Bronchial epithelial cell (primary cell): ENCODE measurements around the gene MYOZ1. TPM values are rescaled to one million over a fixed set of nuclear protein-coding genes. Genes with fewer than 3 reads are reported as not detected.
"Not testable (repeated sequence)": the region's sequence is repeated elsewhere in the genome, so short reads cannot be mapped to it uniquely, and the experiment has no call there.

Experiments used
- DNase-seq: peaks from one replicate; pipeline ENCODE4 v3.0.0-alpha.2; 2010; ENCODE audit warnings: low read depth
- FAIRE-seq: peaks from 2 replicates; lab custom pipeline; 2011; peaks lifted over from hg19 to GRCh38; lab: Jason Lieb, UNC
- H3K27me3 ChIP-seq: 2 replicates; pipeline ENCODE4 v1.5.1; 2011; ENCODE audit warnings: low read length; ENCODE audit not compliant: control insufficient read depth, insufficient read depth
- H3K36me3 ChIP-seq: 2 replicates; pipeline ENCODE4 v1.5.1; 2011; ENCODE audit warnings: low read length; ENCODE audit not compliant: control insufficient read depth, insufficient read depth
- H3K4me3 ChIP-seq: 2 replicates; pipeline ENCODE4 v1.5.1; 2011; ENCODE audit warnings: mild to moderate bottlenecking, low read depth, low read length, control low read depth
- total RNA-seq: library from RNA; depleted of rRNA; stranded (reverse); fragments of >200 nt; gene quantifications from 2 replicates; pipeline ENCODE4 v1.2.1, GENCODE V29; 2014
- TF ChIP-seq, protein P1 (sequence below): IDR thresholded peaks from 2 replicates; pipeline ENCODE4 v1.5.1; 2011; ENCODE audit warnings: mild to moderate bottlenecking, moderate library complexity, low read length, control low read depth, inconsistent platforms; ENCODE audit not compliant: insufficient read depth, severe bottlenecking

MYOZ1 gene
- not detected in 2 replicates for total RNA-seq

GRCh38 chr10:73641328-73642060, at the start of gene MYOZ1:
TSS of gene MYOZ1 (minus strand) at chr10:73641474. CDS start at chr10:73640017, 1,457 bp downstream.
- no peak for FAIRE-seq
- TF ChIP-seq, protein P1, sequence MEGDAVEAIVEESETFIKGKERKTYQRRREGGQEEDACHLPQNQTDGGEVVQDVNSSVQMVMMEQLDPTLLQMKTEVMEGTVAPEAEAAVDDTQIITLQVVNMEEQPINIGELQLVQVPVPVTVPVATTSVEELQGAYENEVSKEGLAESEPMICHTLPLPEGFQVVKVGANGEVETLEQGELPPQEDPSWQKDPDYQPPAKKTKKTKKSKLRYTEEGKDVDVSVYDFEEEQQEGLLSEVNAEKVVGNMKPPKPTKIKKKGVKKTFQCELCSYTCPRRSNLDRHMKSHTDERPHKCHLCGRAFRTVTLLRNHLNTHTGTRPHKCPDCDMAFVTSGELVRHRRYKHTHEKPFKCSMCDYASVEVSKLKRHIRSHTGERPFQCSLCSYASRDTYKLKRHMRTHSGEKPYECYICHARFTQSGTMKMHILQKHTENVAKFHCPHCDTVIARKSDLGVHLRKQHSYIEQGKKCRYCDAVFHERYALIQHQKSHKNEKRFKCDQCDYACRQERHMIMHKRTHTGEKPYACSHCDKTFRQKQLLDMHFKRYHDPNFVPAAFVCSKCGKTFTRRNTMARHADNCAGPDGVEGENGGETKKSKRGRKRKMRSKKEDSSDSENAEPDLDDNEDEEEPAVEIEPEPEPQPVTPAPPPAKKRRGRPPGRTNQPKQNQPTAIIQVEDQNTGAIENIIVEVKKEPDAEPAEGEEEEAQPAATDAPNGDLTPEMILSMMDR, result no peak
- DNase-seq, result peak; percentile 27
- Histone ChIP-seq H3K36me3 (no peaks in the 10 kb centered on the region), H3K4me3 (no peak within 1 kb of the TSS), H3K27me3 (no peaks in the 10 kb centered on the region)

DNA sequence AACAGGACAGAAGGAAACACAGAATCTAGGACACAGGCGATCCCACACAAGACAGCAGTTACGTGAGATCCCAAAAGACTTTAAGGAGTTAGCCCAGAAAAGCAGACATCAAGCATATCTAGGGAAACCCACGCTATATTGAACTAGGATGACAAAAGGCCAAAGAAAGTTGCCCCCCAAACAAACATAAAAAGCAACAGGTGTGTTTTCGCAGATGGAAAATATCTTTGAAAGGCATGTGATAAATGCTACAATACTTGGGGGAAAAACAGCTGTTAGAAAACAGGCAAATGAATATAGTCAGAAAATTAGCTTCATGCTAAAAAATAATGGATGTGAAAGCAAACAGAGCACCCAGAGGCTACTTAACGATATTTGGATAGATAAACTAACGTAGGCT, 49.5 kb upstream of the MYOZ1 start:
- not testable (repeated sequence) for H3K36me3 ChIP-seq, H3K4me3 ChIP-seq, DNase-seq, FAIRE-seq, H3K27me3 ChIP-seq

DNA sequence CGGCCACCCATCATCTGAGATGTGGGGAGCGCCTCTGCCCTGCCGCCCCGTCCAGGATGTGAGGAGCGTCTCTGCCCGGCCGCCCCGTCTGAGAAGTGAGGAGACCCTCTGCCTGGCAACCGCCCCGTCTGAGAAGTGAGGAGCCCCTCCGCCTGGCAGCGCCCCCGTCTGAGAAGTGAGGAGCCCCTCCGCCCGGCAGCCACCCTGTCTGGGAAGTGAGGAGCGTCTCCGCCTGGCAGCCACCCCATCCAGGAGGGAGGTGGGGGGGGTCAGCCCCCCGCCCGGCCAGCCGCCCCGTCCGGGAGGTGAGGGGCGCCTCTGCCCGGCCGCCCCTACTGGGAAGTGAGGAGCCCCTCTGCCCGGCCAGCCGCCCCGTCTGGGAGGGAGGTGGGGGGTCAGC, 48.3 kb upstream of the MYOZ1 start:
- not testable (repeated sequence) for H3K4me3 ChIP-seq, FAIRE-seq, DNase-seq, H3K27me3 ChIP-seq, H3K36me3 ChIP-seq

DNA sequence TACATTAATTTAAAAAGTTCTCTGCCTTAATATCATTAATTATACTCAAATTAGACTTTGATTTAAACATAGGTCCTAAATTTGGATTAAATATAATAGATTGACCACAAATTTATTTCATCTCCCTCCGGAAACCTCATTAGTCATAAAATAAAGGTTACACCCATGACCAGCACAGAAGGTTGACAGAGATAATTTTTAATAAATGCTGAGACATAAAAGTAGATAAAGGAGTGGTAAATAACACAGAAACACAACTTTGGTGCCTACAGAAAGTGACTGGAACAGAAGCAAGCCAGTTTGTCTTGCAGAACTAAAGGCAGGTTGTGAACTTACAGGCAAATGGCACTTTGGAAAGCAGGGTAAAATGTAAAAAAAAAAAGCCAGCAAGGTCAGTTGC, 46.4 kb upstream of the MYOZ1 start:
- DNase-seq, H3K27me3 ChIP-seq, H3K36me3 ChIP-seq, H3K4me3 ChIP-seq, FAIRE-seq: not testable (repeated sequence)

DNA sequence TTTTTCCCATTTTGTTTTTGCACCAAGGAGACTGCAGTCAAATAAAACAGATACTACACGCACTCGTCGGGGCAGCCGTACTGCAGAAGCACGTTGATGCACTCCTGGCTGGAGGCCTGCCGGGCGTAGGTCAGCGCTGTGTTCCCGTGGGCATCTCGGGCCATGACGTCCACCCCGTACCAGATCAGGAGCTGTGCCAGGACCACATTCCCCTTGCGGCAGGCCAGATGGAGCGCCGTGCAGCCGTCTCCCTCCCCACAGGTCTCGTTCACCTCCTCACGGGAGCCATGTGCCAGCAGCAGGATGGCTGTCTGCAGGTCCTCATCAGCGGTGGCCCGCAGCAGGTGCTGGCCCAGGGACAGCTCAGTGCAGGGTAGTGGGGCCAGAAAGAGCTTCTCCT, 33.3 kb upstream of the MYOZ1 start:
- not testable (repeated sequence) for DNase-seq, H3K27me3 ChIP-seq, H3K4me3 ChIP-seq, H3K36me3 ChIP-seq, FAIRE-seq

- not testable (repeated sequence) for H3K27me3 ChIP-seq, H3K36me3 ChIP-seq, DNase-seq, H3K4me3 ChIP-seq, FAIRE-seq
Measured at GRCh38 chr10:73668378-73668777, 27.1 kb upstream of the MYOZ1 start.

DNA sequence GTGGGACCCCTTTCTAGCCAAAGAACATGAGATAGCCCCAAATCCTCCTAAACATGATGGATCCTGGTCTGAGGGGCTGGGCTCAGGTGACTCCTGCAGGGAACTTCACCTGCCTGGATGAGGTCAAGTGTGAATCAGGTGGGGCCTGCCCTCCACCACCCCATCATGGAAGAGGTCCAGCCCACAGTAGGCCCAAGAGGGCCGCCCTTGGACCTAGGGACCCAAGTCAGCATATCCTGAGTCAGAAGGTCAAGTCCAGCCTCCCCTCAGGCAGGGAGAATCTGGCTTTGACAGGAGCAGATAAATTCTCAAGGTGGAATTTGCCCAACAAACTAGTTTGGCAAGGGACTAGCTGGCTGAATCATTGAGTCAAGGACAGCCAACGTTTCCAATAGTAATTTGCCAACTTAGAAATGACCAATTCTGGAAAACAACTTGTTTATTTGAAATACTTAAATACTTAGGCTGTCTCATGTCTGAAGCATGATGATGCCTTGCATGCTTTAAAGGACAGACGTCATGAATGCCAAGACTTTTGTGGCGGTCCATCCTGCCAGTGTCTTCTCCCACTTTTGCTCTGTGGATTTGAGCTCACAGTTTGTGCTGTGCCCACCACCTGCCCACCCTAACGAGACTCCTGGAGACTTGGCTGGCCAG, 25.0 kb upstream of the MYOZ1 start:
- FAIRE-seq, H3K4me3 ChIP-seq, H3K36me3 ChIP-seq, H3K27me3 ChIP-seq, DNase-seq: not testable (repeated sequence)

GRCh38 chr10:73665581-73665980, 24.3 kb upstream of the MYOZ1 start:
- H3K36me3 ChIP-seq, H3K27me3 ChIP-seq, DNase-seq, FAIRE-seq, H3K4me3 ChIP-seq: not testable (repeated sequence)

DNA sequence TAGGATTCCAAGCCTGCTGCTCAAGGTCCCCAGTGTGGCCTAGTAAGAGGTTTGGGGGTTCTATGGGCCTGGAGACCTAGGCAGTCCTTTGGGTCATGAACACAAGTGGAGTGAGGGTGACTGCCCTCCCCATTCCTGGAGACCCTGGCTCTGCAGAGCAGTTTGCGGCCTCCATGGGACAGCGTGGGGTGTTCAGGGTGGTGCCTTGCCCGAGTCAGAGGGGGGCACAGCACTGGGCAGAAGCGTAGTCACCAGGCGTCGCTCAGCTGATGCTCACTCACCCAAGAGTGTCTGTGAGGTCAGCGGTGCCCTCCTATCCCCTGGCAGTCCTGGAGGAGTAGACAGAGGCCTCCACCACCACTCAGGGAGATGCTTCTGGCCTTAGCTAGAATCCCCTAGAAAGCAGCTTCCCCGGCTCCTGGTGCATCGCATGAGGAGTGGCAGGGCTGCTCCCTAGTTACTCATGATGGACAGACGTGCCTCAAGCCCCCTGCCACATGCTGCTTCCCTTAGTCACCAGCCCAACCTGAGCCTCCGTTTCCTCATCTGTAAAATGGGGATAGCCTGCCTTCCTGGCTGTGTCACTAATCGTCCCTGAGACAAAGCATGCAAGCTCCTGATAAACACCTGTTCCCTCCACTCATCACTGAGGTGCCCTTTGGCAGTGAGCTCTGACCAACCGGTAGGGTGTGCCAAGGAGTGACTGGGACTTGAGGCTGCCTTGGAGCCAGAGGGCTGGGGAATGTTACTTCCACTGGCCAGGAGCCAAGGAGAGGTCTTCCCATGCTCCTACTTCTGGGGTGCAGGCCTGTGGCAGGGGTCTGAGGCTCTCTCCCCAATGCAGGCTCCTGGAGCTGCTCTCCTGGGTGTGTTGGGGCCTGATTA, 23.1 kb upstream of the MYOZ1 start:
- H3K4me3 ChIP-seq, DNase-seq, H3K36me3 ChIP-seq, FAIRE-seq, H3K27me3 ChIP-seq: not testable (repeated sequence)

DNA sequence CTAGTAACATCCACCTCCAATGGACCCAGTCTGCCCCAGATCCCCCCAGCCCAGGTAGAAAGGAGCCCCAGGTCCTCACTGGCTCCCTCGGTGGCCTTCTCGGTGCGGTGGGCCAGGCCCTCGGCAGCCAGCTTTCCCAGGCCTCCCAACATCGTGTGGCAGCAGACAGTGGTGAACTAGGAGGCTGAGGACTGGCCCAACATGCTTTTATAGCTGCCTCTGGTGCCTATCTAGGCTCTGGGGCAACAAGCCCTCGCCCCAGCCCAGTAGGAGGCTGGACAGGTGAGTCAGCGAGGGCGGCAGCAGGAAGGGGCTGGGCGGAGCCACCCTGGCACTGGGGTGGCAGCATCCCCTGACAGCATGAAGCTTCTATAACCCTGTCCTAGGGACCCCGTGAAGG, 22.3 kb upstream of the MYOZ1 start:
- H3K4me3 ChIP-seq, FAIRE-seq, H3K27me3 ChIP-seq, DNase-seq, H3K36me3 ChIP-seq: not testable (repeated sequence)

GRCh38 chr10:73662705-73663104, 21.4 kb upstream of the MYOZ1 start:
- not testable (repeated sequence) for FAIRE-seq, H3K36me3 ChIP-seq, H3K4me3 ChIP-seq, DNase-seq, H3K27me3 ChIP-seq
